ENCODE data around the gene IL17RE.
"Not testable (repeated sequence)": the region's sequence is repeated elsewhere in the genome, so short reads cannot be mapped to it uniquely, and the experiment has no call there.

The IL17RE gene, protein sequence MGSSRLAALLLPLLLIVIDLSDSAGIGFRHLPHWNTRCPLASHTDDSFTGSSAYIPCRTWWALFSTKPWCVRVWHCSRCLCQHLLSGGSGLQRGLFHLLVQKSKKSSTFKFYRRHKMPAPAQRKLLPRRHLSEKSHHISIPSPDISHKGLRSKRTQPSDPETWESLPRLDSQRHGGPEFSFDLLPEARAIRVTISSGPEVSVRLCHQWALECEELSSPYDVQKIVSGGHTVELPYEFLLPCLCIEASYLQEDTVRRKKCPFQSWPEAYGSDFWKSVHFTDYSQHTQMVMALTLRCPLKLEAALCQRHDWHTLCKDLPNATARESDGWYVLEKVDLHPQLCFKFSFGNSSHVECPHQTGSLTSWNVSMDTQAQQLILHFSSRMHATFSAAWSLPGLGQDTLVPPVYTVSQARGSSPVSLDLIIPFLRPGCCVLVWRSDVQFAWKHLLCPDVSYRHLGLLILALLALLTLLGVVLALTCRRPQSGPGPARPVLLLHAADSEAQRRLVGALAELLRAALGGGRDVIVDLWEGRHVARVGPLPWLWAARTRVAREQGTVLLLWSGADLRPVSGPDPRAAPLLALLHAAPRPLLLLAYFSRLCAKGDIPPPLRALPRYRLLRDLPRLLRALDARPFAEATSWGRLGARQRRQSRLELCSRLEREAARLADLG

GRCh38 chr3:9902372-9903237 is at the start of gene IL17RE:
TSS of gene IL17RE (plus strand) at chr3:9902848. CDS start at chr3:9902933, 85 bp downstream.
- no peak for DNase-seq (ENCODE audit: low spot score)

GRCh38 chr3:9854291-9854940 is 48.2 kb upstream of the IL17RE start:
- not testable (repeated sequence) for DNase-seq (ENCODE audit: low spot score)

DNA sequence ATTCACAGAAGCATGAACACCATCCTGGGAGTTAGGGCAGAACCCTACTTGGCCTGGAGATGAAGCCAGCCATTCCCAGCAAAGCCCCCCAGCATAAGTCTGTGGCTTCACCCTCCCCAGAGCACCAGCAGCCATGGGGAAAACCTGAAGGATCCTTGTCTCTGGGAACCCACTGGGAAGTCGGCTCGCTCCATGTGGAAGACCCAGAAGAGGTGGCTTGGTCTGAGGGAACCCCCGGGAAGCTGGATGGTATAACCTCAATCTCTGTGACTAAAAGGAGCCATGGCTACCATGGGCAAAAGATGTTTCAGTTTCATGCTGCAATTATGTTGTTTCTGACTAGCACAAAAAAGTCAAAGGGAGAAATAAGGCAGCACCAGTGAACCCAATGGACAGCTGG is 47.1 kb upstream of the IL17RE start:
- DNase-seq (ENCODE audit: low spot score) = no peak

- no peak for DNase-seq (ENCODE audit: low spot score)
Measured at GRCh38 chr3:9859530-9860025, 43.1 kb upstream of the IL17RE start.

DNA sequence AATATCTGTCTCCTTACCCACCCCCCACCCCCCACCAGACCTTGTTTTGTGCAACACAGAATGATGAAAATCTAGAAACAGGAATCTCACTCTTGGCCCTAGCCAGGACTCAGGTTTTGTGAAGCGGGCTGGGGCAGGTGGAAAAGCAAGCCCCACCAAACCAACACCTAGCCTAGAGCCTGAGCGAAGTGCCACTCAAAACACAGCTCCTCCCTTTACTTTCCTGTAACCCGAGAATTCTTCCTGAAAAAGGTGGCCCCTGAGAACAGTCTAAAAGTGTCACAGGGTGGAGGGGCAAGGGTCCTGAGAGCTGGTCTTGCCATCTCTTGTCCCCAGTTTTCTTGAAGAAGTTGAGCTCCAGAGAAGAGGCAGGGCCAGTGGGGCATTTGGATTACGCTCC is 41.4 kb upstream of the IL17RE start:
- DNase-seq (ENCODE audit: low spot score) = no peak

GRCh38 chr3:9861626-9862130 is 41.0 kb upstream of the IL17RE start:
- no peak for DNase-seq (ENCODE audit: low spot score)

DNA sequence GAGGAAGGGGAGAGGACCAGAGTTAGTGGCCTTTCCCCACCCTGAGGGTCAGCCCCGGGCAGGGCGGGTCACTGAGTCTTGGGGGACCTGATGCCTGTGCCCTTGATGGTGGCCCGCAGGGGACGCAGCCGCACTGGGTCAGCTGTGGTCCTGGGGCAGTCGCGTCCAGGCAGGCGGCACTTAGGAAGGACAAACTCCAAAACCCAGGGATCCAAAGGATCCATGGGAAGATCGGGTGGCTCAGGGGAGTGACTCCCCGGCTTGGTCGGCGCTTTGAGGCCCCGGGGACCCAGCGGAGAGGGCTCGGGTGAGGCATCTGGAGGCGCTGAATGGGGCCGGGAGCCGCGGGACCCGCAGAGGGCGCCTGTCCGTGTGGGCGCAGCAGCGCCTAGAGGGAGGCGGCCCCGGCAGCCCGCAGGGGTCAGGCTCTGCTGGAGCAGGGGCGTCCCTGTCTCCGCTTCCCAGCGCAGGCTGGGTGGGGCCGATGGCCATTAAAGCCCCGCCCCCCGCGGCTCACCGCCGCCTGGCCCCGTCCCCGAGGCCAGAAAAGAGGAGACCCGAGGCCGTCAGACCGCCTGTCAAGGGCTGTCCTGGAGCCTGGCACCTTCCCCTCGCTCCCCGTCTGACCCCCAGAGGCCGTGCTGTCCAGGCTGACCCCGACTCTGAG is 40.1 kb upstream of the IL17RE start:
- peak; percentile 34 for DNase-seq (ENCODE audit: low spot score)

GRCh38 chr3:9863058-9863772 is 39.4 kb upstream of the IL17RE start:
- no peak for DNase-seq (ENCODE audit: low spot score)

DNA sequence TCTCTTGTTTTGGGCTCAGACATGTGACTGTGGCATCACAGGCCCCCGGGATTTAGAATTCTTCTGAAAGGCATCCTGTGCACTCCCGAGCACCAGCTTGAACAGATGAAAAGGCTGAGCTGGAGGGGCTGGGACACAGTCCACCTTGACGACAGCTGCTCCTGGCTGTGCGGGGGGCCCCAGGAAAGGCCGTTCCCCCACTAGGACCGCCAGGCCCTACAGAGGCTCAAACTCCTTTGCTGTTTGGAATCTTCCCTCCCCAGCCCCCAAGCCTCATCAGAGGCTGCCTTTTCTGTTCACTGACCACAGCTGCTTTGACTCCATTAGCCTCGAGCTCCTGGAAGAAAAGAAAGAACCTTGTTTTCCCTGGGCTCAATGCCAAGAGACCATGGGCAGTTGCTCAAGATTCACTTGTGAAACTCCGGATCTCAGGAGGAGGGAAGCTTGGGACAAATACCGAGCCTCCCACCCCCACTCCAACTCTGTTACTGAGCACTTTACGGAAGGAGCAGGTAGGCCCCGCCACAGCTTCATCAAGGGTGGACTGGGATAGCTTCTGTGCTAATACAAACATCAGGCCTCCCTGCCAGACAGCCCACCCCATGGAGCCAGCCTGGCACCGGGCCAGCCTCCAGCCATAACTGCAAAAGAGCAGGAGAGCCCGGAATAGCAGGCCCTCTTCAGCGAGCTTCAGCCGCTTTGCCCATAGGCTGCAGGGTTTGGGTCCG is 38.3 kb upstream of the IL17RE start:
- DNase-seq (ENCODE audit: low spot score) = no peak

DNA sequence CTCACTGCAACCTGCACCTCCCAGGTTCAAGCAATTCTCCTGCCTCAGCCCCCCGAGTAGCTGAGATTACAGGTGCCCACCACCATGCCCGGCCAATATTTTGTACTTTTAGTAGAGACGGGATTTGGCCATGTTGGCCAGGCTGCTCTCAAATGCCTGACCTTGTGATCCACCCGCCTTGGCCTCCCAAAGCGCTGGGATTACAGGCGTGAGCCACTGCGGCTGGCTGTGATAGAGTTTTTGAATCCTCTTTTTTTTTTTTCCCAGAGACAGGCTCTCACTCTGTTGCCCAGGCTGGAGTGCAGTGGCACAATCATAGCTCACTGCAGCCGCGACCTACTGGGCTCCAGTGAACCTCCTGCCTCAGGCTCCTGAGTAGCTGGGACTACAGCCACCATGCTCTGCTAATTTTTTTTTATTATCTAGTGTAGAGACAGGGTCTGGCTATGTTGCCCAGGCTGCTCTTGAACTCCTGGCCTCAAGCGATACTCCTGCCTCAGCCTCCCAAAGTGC is 37.5 kb upstream of the IL17RE start:
- not testable (repeated sequence) for DNase-seq (ENCODE audit: low spot score)

- DNase-seq (ENCODE audit: low spot score) = no peak
Measured at GRCh38 chr3:9866639-9867038, 36.0 kb upstream of the IL17RE start.

DNA sequence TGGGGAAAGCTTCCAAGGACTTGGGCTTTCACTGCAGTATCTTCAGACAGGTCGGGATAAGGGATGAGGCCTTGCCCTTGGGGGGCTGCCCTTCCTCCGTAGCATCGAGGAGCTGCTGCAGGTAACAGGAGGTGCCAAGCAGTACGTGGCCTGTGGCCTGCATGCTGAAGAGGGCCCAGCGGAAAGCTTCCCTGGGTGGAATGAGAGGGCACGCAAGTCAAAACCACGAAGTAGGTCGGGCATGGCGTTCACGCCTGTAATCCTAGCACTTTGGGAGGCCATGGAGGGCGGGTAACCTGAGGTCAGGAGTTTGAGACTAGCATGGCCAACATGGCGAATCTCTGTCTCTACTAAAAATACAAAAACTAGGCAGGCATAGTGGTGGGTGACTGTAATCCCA is 35.5 kb upstream of the IL17RE start:
- DNase-seq (ENCODE audit: low spot score) = no peak

GRCh38 chr3:9869955-9870354 is 32.7 kb upstream of the IL17RE start:
- DNase-seq (ENCODE audit: low spot score) = no peak

DNA sequence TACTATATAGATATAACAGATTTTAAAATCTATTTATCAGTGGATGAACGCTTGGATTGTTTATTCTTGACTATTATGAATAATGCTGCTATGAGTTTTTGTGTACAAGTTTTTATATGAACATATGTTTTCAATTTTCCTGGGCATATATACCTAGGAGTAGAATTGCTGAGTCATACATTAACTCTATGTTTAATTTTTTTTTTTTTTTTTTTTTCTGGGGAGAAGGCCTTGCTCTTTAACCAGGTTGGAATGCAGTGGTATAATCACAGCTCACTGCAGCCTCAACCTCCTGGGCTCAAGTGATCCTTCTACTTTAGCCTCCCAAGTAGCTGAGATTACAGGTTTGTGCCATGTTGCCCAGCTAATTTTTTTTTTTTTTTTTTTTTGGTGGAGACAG is 31.7 kb upstream of the IL17RE start:
- DNase-seq (ENCODE audit: low spot score) = no peak

DNA sequence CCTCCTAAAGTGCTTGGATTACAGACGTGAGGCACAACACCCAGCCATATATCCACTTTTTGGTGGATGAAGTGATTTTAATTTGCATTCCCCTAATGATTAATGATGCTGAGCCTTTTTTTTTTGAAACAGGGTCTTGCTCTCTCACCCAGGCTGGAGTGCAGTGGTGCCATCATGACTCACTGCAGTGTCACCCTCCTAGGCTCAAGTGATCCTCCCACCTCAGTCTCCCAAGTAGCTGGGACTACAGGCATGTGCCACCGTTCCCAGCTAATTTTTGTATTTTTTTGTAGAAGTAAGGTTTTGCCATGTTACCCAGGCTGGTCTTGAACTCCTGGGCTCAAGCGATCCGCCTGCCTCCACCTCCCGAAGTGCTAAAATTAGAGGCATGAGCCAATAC is 30.6 kb upstream of the IL17RE start:
- not testable (repeated sequence) for DNase-seq (ENCODE audit: low spot score)

GRCh38 chr3:9875448-9875847 is 27.2 kb upstream of the IL17RE start:
- DNase-seq (ENCODE audit: low spot score) = no peak

GRCh38 chr3:9876255-9876654 is 26.4 kb upstream of the IL17RE start:
- DNase-seq (ENCODE audit: low spot score) = not testable (repeated sequence)

DNA sequence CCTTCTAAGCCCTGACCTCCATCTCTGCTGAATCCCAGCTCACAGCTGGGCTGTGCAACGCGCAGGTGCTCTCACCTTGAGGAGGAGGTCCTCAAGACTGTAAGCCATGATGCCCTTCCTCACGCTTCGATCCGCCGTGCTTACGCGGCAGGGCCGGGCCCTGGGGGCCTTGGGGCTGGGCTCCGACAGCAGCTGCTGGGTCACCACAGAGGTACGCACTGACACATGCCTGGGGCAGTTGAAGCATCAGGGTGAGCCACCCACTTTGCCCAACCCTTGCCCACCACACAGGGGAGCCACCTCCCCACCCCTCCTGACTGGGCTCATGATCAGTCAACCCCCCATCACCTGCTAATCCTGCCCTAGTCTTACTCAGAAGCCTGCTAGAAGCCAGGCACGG is 25.7 kb upstream of the IL17RE start:
- DNase-seq (ENCODE audit: low spot score) = no peak

- DNase-seq (ENCODE audit: low spot score) = no peak
Measured at GRCh38 chr3:9878700-9879099, 23.9 kb upstream of the IL17RE start.

Data from kidney capillary endothelial cell (primary cell).